Fibroblast of lung (primary cell): ENCODE results near the gene FAM53B.

ENCODE experiments used
- CTCF ChIP-seq, 2 donors: IDR thresholded peaks in 1 of 2; conservative IDR thresholded peaks in 1 of 2; 1 replicate in 1 of 2; 2 replicates in 1 of 2; pipeline ENCODE4 v1.5.1; 2011 to 2012; ENCODE audit warnings: low read length in 2 of 2, control low read depth in 1 of 2, inconsistent platforms in 1 of 2, low read depth in 1 of 2, mild to moderate bottlenecking in 1 of 2
- EZH2 ChIP-seq: IDR thresholded peaks from 2 replicates; pipeline ENCODE4 v1.5.1; 2012; ENCODE audit warnings: low read length, control low read depth, mild to moderate bottlenecking; ENCODE audit errors: missing control alignments

- no peak for TF ChIP-seq CTCF (conservative IDR thresholded peaks at IDR 0.05 in 1 of 2, IDR thresholded peaks at IDR 0.05 in 1 of 2; ENCODE audit: low read depth in 1 of 2, low read length in 2 of 2)
- no peak for TF ChIP-seq EZH2
Observed at GRCh38 chr10:124652701-124653100, 91.5 kb downstream of the FAM53B start.
